HL-60/S4 (cell line): Measurements from ENCODE around the gene TRPM4.
"Not testable (repeated sequence)": the region's sequence is repeated elsewhere in the genome, so short reads cannot be mapped to it uniquely, and the experiment has no call there.

Experiments
- in situ Hi-C: fragments of 300-500 bp; cut with MboI; formaldehyde crosslinking; loops from 2 replicates; pipeline ENCODE4 v1.14.3; 2022; ENCODE audit warnings: low sequenced_read_pairs

Gene TRPM4

GRCh38 chr19:49126575-49126974 lies 31.0 kb upstream of the TRPM4 start:
- in situ Hi-C loops: no loop called here

GRCh38 chr19:49127225-49127624 lies 30.4 kb upstream of the TRPM4 start:
- in situ Hi-C loops: not testable (repeated sequence)

- in situ Hi-C loops: no loop called here
These were observed 29.7 kb upstream of the TRPM4 start for GRCh38 chr19:49127674-49128544.

- in situ Hi-C loops: no loop called here
These were observed 28.9 kb upstream of the TRPM4 start for GRCh38 chr19:49128545-49129237.

- in situ Hi-C loops: no loop called here
These were observed 28.4 kb upstream of the TRPM4 start for GRCh38 chr19:49129238-49129583.

- in situ Hi-C loops: no loop called here
These were observed 27.3 kb upstream of the TRPM4 start for GRCh38 chr19:49130325-49130724.

GRCh38 chr19:49132974-49133609 lies 24.5 kb upstream of the TRPM4 start:
- in situ Hi-C loops: no loop called here

GRCh38 chr19:49133621-49134454 lies 23.8 kb upstream of the TRPM4 start:
- in situ Hi-C loops: no loop called here

GRCh38 chr19:49135686-49136085 lies 21.9 kb upstream of the TRPM4 start:
- in situ Hi-C loops: no loop called here

- in situ Hi-C loops: no loop called here
These were observed 20.8 kb upstream of the TRPM4 start for GRCh38 chr19:49136771-49137171.

GRCh38 chr19:49140951-49141350 lies 16.6 kb upstream of the TRPM4 start:
- in situ Hi-C loops: no loop called here

GRCh38 chr19:49141352-49141751 lies 16.2 kb upstream of the TRPM4 start:
- in situ Hi-C loops: no loop called here

GRCh38 chr19:49142866-49143335 lies 14.7 kb upstream of the TRPM4 start:
- in situ Hi-C loops: no loop called here

- in situ Hi-C loops: no loop called here
These were observed 11.8 kb upstream of the TRPM4 start for GRCh38 chr19:49145573-49146407.

GRCh38 chr19:49146408-49146770 lies 11.2 kb upstream of the TRPM4 start:
- in situ Hi-C loops: not testable (repeated sequence)

- in situ Hi-C loops: no loop called here
These were observed 9.4 kb upstream of the TRPM4 start for GRCh38 chr19:49148044-49148682.

- in situ Hi-C loops: no loop called here
These were observed 8.6 kb upstream of the TRPM4 start for GRCh38 chr19:49148784-49149651.

- in situ Hi-C loops: no loop called here
These were observed 7.9 kb upstream of the TRPM4 start for GRCh38 chr19:49149652-49150105.
